Neuronal stem cell (in vitro differentiated cells): ENCODE measurements around the gene IRF5.

Experiments
- DNase-seq: peaks from one replicate; pipeline ENCODE4 v3.0.0-alpha.2; 2013; ENCODE audit warnings: low spot score
- H2AFZ ChIP-seq: one replicate; pipeline ENCODE4 v1.6.1; 2013; ENCODE audit warnings: mild to moderate bottlenecking, low read length, inconsistent platforms
- H2AK5ac ChIP-seq: 2 replicates; pipeline ENCODE4 v1.6.1; 2013; ENCODE audit warnings: low read depth, mild to moderate bottlenecking, inconsistent platforms, low read length, moderate library complexity, mixed read lengths
- H2BK120ac ChIP-seq: 2 replicates; pipeline ENCODE4 v1.6.1; 2013; ENCODE audit warnings: low read depth, mild to moderate bottlenecking, inconsistent platforms, low read length, moderate library complexity, mixed read lengths
- H2BK12ac ChIP-seq: one replicate; pipeline ENCODE4 v1.6.1; 2013; ENCODE audit warnings: low read length, inconsistent platforms
- H2BK15ac ChIP-seq: 2 replicates; pipeline ENCODE4 v1.6.1; 2013; ENCODE audit warnings: mild to moderate bottlenecking, low read length, inconsistent platforms, mixed read lengths
- H2BK5ac ChIP-seq: one replicate; pipeline ENCODE4 v1.6.1; 2013; ENCODE audit warnings: inconsistent platforms, mild to moderate bottlenecking, low read length, moderate library complexity
- H3K14ac ChIP-seq: one replicate; pipeline ENCODE4 v1.6.1; 2013; ENCODE audit warnings: low read length, inconsistent platforms
- H3K18ac ChIP-seq: 2 replicates; pipeline ENCODE4 v1.6.1; 2013; ENCODE audit warnings: low read length, inconsistent platforms
- H3K23ac ChIP-seq: 2 replicates; pipeline ENCODE4 v1.6.1; 2013; ENCODE audit warnings: low read depth, mild to moderate bottlenecking, mixed read lengths, low read length, inconsistent platforms; ENCODE audit not compliant: poor library complexity
- H3K27ac ChIP-seq: replicated peaks from 3 replicates; pipeline ENCODE4 v1.5.1; 2013; ENCODE audit warnings: low read length, inconsistent platforms
- H3K27me3 ChIP-seq, 3 experiments: 2 replicates each; pipeline ENCODE4 v1.6.1; 2013; ENCODE audit warnings: low read length in 3 of 3, mild to moderate bottlenecking in 2 of 3, inconsistent platforms in 1 of 3, low read depth in 1 of 3, mixed read lengths in 1 of 3, moderate library complexity in 1 of 3; ENCODE audit not compliant: control insufficient read depth in 3 of 3, insufficient read depth in 3 of 3
- H3K36me3 ChIP-seq, 2 donors: replicated peaks in 1 of 2; 2 replicates each; pipeline ENCODE4 v1.6.1; 2013; ENCODE audit warnings: low read length in 2 of 2; ENCODE audit not compliant: control insufficient read depth in 2 of 2, insufficient read depth in 2 of 2
- H3K4ac ChIP-seq: 2 replicates; pipeline ENCODE4 v1.6.1; 2013; ENCODE audit warnings: inconsistent platforms, mild to moderate bottlenecking, low read length, moderate library complexity
- H3K4me1 ChIP-seq, 2 donors: 1 replicate in 1 of 2; 2 replicates in 1 of 2; pipeline ENCODE4 v1.6.1; 2013; ENCODE audit warnings: low read length in 2 of 2, low read depth in 1 of 2; ENCODE audit not compliant: control insufficient read depth in 2 of 2, insufficient read depth in 1 of 2
- H3K4me2 ChIP-seq: one replicate; pipeline ENCODE4 v1.6.1; 2013; ENCODE audit warnings: mild to moderate bottlenecking, low read length, inconsistent platforms; ENCODE audit not compliant: insufficient read depth, poor library complexity, severe bottlenecking
- H3K4me3 ChIP-seq, 2 donors: 2 replicates each; pipeline ENCODE4 v1.5.1; 2013; ENCODE audit warnings: low read length in 2 of 2, mild to moderate bottlenecking in 2 of 2, inconsistent platforms in 1 of 2, moderate library complexity in 1 of 2
- H3K79me1 ChIP-seq: one replicate; pipeline ENCODE4 v1.6.1; 2013; ENCODE audit warnings: low read depth, mild to moderate bottlenecking, inconsistent platforms, low read length, moderate library complexity
- H3K9ac ChIP-seq: one replicate; pipeline ENCODE4 v1.6.1; 2013; ENCODE audit warnings: mild to moderate bottlenecking, low read depth, low read length, inconsistent platforms; ENCODE audit not compliant: poor library complexity
- H3K9me3 ChIP-seq, 2 donors: replicated peaks in 1 of 2; 2 replicates each; pipeline versions ENCODE3 to v1.6.1; 2013; ENCODE audit warnings: low read length in 2 of 2, mild to moderate bottlenecking in 2 of 2, inconsistent platforms in 1 of 2, low read depth in 1 of 2, mixed read lengths in 1 of 2, moderate library complexity in 1 of 2; ENCODE audit not compliant: control insufficient read depth in 2 of 2, insufficient read depth in 1 of 2
- H4K8ac ChIP-seq: one replicate; pipeline ENCODE4 v1.6.1; 2013; ENCODE audit warnings: low read depth, mild to moderate bottlenecking, inconsistent platforms, low read length, moderate library complexity
- H4K91ac ChIP-seq: one replicate; pipeline ENCODE4 v1.6.1; 2013; ENCODE audit warnings: low read length, low read depth, mild to moderate bottlenecking, inconsistent platforms; ENCODE audit not compliant: poor library complexity
- WGBS, 2 donors: extraction: QIAGEN DNeasy Blood & Tissue Kit; methylation state at CpG; one replicate each; pipeline ENCODE4 v1.1.7; 2013; ENCODE audit warnings: missing lambda C conversion rate in 2 of 2, mixed read lengths in 1 of 2; ENCODE audit not compliant: insufficient read length in 2 of 2, insufficient replicate concordance in 1 of 2; ENCODE audit errors: extremely low coverage in 2 of 2; 5-methylcytosine and 5-hydroxymethylcytosine counted together

IRF5 gene

DNA sequence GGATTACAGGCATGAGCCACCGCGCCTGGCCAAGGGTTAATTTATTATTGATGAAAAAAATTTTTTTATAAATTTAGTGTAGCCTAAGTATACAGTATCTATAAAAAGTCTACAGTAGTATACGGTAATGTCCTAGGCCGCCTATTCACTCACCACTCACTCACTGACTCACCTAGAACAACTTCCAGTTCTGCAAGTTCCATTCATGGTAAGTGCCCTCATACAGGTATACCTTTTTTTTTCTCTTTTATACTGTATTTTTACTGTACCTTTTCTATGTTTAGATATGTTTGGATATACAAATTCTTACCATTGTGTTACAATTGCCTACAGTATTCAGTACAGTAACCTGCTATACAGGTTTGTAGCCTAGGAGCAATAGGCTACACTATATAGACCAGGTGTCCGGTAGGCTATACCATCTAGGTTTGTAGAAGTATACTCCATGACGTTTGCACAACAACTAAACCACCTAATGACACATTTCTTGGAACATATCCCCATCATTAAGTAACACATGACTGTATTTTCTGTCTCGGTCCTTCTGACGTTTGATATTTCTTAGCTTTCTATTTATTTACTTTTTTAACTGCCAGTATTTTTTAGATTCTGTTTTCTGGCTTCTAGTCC lies 23.4 kb downstream of the IRF5 start:
- H2BK120ac ChIP-seq, result no peak overlapping the region
- H3K4me2 ChIP-seq, result no peak overlapping the region
- WGBS, 2 donors, result no CpG with 5 or more reads among the region's 8 CpGs
- no peak for DNase-seq
- H3K27me3 ChIP-seq, result no peaks in the 10 kb centered on the region
- no peak overlapping the region for H4K91ac ChIP-seq
- H2BK15ac ChIP-seq, result no peak overlapping the region
- peaks cover 19 to 87% of the 10 kb centered on the region in 2 donors for H3K36me3 ChIP-seq
- H3K18ac ChIP-seq, result no peak overlapping the region
- H3K23ac ChIP-seq, result no peak overlapping the region
- no peak overlapping the region for H2AFZ ChIP-seq
- H3K9me3 ChIP-seq, result no peaks in the 10 kb centered on the region
- H3K79me1 ChIP-seq, result no peaks in the 10 kb centered on the region
- no peaks in the 10 kb centered on the region for H3K4me1 ChIP-seq
- no peak overlapping the region for H3K14ac ChIP-seq
- H2AK5ac ChIP-seq, result no peak overlapping the region
- H3K27ac ChIP-seq, result no peak overlapping the region
- H3K4me3 ChIP-seq, result no peak overlapping the region
- H3K4ac ChIP-seq, result no peak overlapping the region
- no peak overlapping the region for H4K8ac ChIP-seq
- H2BK5ac ChIP-seq, result no peak overlapping the region
- H2BK12ac ChIP-seq, result no peak overlapping the region
- H3K9ac ChIP-seq, result no peak overlapping the region

DNA sequence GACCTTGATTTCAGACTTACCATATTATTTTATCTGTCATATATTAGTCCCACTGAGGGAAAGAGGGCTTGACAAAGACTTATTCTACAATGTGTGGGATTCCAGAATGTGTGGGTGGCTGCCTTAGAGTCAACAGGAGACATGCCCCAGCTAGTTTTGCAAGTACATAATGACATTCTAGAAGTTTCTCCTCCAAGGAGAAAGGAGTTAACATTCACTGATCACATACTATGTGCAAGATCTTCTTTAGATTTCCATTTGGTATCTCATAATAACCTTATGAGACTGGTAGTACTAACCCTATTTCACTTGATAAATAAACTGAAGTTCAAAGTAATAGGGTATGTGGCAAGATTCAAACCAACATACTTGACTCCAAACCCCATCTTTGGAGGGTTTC lies 25.2 kb downstream of the IRF5 start:
- H3K4me1 ChIP-seq, result no peaks in the 10 kb centered on the region
- H3K4me3 ChIP-seq, result no peak overlapping the region
- no peak for DNase-seq
- H3K9ac ChIP-seq, result no peak overlapping the region
- H2AFZ ChIP-seq, result no peak overlapping the region
- H3K4ac ChIP-seq, result no peak overlapping the region
- no peaks in the 10 kb centered on the region for H3K9me3 ChIP-seq
- no peaks in the 10 kb centered on the region for H3K27me3 ChIP-seq
- no peak overlapping the region for H4K8ac ChIP-seq
- H3K4me2 ChIP-seq, result no peak overlapping the region
- H2BK15ac ChIP-seq, result no peak overlapping the region
- no peak overlapping the region for H2AK5ac ChIP-seq
- H2BK5ac ChIP-seq, result no peak overlapping the region
- no peak overlapping the region for H3K23ac ChIP-seq
- no peaks in the 10 kb centered on the region for H3K79me1 ChIP-seq
- no peak overlapping the region for H2BK120ac ChIP-seq
- H2BK12ac ChIP-seq, result no peak overlapping the region
- no peak overlapping the region for H3K27ac ChIP-seq
- no peak overlapping the region for H3K18ac ChIP-seq
- H3K14ac ChIP-seq, result no peak overlapping the region
- no peak overlapping the region for H4K91ac ChIP-seq
- H3K36me3 ChIP-seq, result peaks cover 22 to 87% of the 10 kb centered on the region in 2 donors

DNA sequence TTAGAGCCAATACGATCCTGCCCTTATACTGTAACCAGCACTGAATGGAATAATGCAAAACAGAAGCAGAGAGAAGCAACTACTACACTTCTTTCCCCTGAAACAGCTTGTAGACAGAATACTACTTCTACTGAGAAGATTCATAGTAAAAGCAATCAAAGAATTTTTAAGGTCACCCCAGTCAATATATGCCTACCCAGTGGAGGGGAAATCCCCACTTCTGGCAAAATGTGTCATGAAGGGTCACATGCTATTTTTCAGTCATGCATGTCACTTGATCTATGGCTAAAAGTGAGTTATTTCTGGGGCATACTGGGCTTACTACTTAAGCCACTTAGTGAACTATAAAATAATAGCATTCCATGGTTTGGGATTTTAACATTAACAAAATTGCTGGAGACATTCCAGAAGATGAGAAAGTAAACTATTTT lies 25.6 kb downstream of the IRF5 start:
- Histone ChIP-seq H3K27ac (no peak overlapping the region), H3K79me1 (no peaks in the 10 kb centered on the region), H3K4me1 (no peaks in the 10 kb centered on the region)

DNA sequence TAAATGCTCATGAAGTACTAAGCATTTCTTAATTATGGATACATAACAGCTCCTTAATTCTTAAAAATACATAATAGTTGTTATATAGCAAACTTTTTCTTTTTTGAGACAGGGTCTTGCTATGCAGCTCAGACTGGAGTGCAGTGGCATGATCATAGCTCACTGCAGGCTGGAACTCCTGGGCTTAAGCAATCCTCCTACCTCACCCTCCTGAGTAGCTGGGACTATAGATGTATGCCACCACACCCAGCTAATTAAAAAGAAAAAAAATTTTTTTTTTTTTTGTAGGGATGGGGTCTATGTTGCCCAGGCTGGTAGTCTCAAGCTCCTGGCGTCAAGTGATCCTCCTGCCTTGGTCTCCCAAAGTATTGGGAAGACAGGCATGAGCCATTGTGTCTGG lies 30.9 kb downstream of the IRF5 start:
- Histone ChIP-seq H3K36me3 (peaks cover 25 to 95% of the 10 kb centered on the region in 2 donors), H3K4ac (no peak overlapping the region)
- WGBS, 2 donors, result no CpG with 5 or more reads among the region's 1 CpG

More for the DNA sequence above, 25.6 kb downstream of the IRF5 start:
- Histone ChIP-seq H4K91ac (no peak overlapping the region), H3K4ac (no peak overlapping the region), H3K4me2 (no peak overlapping the region), H3K9ac (no peak overlapping the region), H3K14ac (no peak overlapping the region), H3K4me3 (no peak overlapping the region), H2BK5ac (no peak overlapping the region), H3K18ac (no peak overlapping the region), H2BK12ac (no peak overlapping the region), H2AK5ac (no peak overlapping the region), H3K27me3 (no peaks in the 10 kb centered on the region), H3K36me3 (peaks cover 22 to 90% of the 10 kb centered on the region in 2 donors), H3K23ac (no peak overlapping the region), H4K8ac (no peak overlapping the region), H2AFZ (no peak overlapping the region), H2BK120ac (no peak overlapping the region), H2BK15ac (no peak overlapping the region), H3K9me3 (no peaks in the 10 kb centered on the region)
- DNase-seq, result no peak
- no CpG with 5 or more reads among the region's 1 CpG for WGBS, 2 donors

More for the DNA sequence above, 30.9 kb downstream of the IRF5 start:
- Histone ChIP-seq H3K4me3 (no peak overlapping the region), H4K8ac (no peak overlapping the region), H4K91ac (no peak overlapping the region), H2BK5ac (no peak overlapping the region), H3K4me2 (no peak overlapping the region), H3K4me1 (no peaks in the 10 kb centered on the region), H3K9ac (no peak overlapping the region), H2AFZ (no peak overlapping the region), H3K79me1 (no peaks in the 10 kb centered on the region), H2BK120ac (no peak overlapping the region), H2BK12ac (no peak overlapping the region), H3K14ac (no peak overlapping the region), H3K18ac (no peak overlapping the region), H2AK5ac (no peak overlapping the region), H3K23ac (no peak overlapping the region), H3K9me3 (no peaks in the 10 kb centered on the region), H2BK15ac (no peak overlapping the region), H3K27me3 (no peaks in the 10 kb centered on the region), H3K27ac (no peak overlapping the region)
- no peak for DNase-seq
